Measurements from ENCODE around the gene SLC25A43.
"Not testable (repeated sequence)": the region's sequence is repeated elsewhere in the genome, so short reads cannot be mapped to it uniquely, and the experiment has no call there.

SLC25A43 gene

DNA sequence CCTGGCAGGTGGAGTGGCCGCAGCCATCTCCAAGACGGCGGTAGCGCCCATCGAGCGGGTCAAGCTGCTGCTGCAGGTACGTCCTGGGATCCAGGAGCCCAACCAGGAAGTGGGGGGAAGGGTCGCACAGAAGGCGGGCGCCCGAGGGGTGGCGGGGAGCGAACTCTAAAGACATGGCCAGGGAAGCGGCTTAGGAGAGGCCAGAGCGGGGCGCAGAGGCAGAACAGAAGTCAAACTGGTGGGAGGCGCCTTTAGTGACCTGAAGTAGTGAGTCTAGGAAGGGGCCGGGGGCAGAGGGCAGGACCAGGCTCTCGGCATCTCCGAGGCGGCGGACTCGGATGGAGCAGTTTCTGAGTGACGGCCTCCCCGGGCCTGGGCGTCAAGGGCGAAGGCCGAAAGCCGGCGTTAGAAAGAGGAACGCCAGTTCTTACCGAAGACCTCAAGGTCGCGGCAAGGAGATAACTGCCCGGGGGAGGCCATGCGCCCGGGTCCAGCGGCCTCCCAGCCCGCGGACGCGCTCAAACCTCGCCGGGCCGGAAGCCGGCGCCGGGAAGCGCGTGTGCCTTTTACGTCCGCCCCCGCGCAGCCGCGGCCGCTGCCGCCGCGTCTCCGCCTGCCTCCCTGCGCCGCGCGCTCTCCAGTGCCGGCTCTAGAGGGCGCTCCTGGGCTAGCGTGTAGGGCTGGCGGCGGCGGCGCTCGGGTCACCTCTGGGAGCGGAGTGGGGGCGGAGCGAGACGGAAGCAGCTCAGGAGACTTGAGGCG, 69.6 kb downstream of the SLC25A43 start:
- peak; percentile 88 for DNase-seq

DNA sequence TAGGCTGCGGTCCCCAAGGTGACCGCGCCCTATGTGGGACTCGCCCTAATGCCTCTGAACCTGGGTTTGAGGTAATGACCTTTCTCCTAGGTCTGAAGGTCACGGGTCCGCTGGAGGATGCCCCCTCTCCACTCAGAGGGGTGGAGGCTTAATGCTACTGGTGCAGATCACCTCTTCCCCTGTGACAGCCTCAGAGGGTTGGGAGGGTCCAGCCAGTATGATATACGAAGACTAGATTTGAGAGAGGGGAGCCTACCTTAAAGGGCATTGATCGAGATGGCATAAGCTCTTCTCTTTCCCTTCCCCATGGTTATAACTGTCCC, 70.1 kb downstream of the SLC25A43 start:
- DNase-seq, result no peak

DNA sequence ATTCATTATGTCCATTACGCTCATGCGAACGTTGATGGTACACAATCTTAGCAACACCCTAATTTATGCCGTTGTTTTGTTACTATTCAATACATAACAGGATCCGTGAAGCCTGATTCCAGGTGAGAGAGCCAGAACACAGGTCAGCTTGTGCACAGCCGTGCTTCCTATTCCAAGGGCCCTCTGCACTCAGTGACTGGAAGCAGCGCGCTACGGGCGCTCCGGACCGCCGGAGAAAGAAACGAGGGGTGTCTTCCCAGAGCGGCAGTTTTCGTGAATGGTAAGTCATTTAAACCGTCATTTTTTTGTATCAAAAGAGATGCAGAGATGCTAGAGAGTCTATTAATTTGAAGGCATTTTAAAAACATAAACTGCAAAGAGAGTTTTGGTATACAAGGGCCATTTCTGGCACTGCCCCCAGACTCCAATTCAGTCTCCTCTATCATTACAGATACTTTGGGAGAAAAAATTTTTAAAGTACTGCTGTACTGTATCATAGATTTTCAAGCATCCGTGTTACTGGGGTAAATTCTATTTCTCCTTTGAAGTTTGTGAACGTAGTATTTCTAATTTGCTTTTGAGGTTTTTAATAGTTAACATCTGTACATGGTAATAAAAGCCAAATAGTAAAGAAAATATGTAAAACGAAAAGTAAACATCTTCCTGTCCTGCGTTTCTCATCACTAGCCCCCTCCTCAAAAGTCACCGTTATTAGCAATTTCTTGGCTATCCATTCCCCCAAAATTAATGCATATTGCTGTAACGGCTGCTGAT, 75.7 kb downstream of the SLC25A43 start:
- no peak for DNase-seq

DNA sequence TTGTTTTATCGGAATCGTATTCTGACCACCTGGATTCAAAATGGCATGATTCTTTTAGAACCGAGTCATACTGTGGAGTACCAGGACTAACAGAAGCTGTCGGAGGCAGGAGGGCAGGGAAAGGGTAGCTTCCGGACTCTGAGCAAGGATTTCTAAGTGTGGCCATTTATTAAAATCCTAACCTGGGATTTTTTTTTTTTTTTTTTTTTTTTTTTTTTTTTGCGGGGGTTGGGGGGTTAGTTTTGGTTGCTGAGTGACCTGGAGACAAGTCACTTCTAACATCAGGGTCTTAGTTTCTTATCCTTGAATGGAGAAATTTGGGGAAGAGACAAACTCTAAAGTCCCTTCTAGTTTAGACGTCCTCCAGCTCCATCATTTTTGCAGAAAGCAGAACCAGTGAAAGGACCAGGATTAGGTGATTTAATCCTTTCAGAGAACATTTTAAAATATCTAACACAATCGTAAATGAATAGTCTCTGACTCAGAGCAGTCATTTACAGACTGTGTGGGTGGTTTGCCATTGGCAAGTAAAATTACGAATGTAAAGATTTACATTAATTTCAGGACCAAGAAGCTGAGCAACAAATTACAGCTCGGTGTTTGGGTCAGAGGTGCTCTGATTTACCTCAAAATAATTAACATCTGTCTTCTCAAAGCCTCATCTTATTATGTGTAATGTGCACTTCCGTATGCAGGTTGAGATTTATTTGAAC, 76.4 kb downstream of the SLC25A43 start:
- DNase-seq, result no peak

DNA sequence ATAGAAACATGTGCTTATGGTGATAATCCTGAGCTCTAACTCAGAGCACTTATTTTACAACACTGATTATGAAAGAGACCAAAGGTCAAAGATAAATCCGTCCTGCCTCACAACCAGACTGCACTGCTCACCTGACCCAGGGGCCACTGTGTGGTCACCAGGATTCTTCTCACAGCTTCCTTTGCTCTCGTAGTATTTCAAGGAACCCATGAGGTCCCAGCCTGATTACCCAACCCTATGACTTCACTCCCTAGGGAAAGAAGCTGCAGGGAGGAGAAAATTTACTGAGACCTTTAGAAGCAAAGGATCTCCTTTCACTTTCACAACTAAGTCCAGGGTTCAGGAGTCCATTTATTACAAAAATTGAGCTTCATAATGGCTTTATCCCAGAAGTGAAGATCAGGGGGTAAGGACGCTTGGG, 78.7 kb downstream of the SLC25A43 start:
- DNase-seq, result no peak

DNA sequence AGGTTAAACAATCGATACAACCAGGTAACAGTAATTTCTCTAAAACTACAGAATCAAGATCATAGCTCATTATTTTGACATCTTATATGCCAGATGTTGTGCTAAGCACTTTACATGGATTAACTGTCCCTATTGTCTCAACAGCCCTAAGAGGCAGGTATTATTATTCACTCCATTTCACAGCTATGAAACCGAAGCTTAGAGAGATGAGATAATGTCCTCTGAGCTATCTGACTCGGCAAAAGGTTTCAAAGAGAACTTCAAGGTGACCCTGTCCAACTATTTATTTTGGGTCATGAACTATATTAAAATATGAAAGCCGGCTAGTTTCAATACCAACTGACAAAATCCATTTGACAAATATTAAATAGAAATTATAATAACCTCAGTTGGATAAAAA, 79.4 kb downstream of the SLC25A43 start:
- no peak for DNase-seq

DNA sequence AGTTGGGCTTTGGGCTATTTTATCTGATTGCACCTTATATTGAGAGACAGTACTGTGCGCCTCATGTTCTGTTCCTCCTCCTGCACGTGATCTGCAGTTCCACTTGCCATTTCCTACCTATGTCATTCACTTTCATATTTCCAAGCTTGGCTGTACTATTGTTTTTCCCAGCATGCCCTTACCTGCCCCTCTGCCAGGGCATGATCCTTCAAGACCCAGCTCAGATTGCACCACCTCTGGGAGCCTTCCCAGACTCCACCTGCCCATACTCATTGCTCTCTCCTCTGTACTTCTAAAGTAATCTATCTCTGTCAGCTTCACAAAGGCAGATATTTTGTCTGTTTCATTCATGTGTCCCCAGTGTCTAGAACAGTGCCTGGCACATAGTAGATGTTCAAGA, 80.7 kb downstream of the SLC25A43 start:
- no peak for DNase-seq

DNA sequence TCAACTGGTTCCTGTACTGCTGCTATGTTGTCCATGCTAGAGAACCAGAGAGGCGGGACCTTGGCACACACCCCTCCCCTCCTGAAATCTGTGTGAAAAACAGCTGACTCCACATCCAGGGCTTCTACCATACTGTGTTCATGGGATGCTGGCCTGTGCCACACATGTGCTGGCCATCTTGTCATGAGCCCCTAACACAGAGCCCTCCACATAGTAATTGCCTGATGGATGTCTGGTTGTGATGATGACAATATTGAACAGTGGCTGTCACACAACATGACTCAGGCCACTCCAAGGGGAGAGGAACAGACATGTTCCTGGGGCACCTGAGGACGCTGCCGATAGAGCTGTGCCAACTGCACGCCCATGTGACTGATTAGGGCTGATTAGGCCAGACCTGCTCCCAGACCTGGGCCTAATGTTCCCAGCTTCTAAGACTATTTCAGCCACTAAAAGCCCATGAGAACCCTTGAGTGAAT, 82.2 kb downstream of the SLC25A43 start:
- DNase-seq, result no peak

DNA sequence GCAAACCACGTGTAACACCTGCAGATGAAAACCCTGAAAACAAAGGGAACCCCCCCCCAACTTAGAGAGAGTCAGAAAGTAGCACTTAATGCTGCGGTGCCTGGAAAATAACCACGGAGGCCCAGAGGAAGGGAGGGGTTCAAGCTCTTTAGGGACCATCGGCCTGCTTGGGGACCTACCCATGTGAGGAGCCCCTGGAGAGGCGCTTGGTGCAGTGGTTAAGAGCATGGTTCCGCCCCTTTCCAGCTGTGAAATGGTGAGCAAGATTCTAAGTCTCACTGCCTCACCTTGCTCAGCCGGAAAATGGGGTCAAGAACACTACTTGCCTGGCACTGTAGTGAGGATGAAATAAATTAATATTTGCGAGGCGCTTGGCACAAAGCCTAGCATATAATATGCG, 82.9 kb downstream of the SLC25A43 start:
- DNase-seq, result no peak

DNA sequence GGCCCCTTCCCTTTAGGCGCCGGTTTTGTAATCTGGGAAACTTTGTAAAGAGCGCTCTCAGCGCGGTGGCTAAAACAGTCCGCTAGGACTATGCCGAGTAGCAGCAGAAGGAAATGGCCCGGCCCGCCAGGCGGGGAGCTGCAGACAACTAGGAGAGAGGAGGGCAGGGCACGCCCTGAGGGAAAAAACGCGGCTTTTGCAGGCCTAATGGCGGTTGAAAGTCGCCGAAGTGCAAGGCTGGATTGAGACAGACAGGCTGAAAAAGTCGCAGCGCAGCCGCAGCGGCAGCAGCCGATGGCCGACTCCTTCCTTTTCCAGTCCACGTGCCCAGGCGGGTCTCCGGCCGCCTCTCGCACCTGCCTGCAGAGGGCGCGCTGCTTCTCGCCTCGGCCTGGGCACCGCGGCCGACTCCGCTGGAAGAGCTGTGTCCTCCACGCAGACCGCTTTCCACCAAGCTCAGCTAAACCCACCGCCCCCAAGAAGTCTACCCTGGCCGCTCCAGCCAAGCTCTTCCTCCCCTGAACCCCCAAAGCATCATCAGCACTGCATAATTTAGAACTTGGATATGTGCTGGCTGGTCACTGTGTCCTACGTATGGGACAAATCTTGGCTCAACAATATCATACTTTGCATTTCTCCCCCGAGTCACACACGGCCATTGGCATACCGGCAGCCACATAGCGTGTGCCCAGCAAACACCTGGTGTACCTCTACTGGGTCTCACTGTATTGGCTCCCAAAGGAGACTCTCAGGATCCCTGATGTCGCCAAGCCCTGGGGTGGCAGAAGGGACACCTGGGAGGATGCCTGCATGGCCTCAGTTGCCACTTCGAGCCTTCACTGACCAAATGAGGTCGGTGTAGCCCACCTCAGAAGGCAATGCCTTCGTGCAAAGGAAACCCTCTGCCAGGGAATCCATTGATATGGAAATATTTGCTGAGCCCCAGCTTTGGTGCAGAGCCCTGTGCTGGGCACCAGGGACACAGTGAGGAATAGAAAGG, 83.6 kb downstream of the SLC25A43 start:
- DNase-seq, result peak; percentile 66

DNA sequence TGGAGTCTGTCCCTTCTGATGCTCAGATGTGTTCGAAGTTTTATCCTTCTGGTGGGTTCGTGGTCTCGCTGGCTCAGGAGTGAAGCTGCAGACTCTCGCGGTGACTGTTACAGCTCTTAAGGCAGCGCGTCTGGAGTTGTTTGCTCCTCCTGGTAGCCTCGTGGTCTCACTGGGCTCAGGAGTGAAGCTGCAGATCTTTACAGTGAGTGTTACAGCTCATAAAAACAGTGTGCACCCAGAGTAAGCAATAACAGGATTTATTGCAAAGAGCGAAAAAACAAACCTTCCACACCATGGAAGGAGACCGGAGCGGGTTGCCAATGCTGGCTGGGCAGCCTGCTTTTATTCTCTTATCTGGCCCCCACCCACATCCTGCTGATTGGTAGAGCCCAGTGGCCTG, 87.6 kb downstream of the SLC25A43 start:
- DNase-seq, result no peak

DNA sequence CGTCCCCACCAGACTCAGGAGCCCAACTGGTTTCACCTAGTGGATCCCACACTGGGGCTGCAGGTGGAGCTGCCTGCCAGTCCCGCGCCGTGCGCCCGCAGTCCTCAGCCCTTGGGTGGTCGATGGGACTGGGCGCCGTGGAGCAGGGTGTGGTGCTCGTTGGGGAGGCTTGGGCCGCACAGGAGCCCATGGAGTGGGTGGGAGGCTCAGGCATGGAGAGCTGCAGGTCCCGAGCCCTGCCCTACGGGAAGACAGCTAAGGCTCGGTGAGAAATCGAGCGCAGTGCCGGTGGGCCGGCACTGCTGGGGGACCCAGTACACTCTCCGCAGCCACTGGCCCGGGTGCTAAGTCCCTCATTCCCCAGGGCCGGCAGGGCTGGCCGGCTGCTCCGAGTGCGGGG, 88.6 kb downstream of the SLC25A43 start:
- DNase-seq, result not testable (repeated sequence)

DNA sequence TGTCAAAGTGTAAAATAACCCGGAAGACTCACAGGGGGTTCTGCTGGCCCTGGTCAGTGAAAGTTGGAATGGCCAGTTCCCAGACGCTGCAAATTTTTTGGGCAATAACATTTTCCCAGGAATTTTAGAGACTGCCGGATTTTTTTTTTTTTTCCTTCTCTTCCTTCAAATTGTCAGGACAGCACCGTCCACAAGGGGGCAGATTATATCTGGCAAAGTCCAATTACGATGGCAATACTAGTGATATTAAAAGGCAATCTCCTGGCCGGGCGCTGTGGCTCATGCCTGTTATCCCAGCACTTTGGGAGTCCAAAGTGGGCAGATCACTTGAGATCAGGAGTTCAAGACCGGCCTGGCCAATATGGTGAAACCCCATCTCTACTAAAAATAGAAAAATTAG, 89.6 kb downstream of the SLC25A43 start:
- peak; percentile 45 for DNase-seq

DNA sequence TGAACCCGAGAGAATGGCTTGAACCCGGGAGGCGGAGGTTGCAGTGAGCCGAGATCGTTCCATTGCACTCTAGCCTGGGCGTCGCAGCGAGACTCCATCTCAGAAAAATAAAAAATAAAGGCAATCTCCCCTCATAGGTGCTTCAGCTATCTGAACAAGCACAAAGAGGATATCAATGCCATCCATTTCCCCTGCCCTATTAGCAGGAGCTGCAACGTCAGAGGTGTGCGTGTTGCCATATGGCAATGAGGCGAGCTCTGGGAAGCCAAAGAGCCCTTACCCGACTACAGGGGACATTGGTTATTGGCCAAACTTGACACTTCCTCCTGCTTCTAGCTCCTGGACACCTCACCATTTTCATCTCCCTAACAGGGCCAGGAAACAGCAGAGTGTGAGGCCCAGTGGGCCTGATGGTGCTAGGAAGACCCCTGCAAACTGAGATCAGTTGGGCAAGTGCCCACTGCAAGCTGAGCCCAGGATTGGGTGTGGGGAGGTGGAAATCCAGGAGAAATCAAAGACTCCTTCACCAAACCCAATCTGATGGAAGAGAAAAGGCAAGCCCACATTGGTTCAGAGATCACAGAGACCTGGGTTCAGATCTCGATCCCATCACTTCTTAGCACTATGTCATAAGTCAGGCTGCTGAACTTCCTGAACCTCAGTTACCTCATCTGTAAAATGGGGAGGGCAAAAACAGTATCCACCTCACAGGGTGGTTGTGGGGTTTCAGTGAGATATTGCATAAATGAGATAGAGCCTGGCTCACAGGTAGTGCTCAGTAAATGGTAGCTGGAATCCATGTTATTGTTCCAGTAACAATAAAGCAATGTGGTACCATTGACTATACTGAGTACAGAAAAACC, 90.3 kb downstream of the SLC25A43 start:
- DNase-seq, result no peak

DNA sequence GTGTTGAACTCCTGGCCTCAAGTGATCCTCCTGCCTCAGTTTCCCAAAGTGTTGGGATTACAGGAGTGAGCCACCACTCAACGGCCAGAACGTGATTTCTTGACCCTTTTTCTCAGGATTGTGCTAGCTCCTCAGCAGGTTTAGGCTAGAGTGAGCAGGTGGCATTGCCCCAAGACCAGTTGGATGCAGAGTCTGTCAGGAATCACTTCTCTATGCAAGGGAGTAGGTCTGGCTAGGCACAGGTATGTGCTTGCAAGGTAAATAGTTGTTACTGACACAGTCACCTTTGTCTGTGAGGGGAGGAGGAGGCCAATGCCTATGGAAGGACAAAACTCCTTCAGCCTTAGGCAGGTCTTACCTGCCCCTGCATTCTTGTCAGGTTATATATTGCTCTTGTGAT, 93.3 kb downstream of the SLC25A43 start:
- no peak for DNase-seq

DNA sequence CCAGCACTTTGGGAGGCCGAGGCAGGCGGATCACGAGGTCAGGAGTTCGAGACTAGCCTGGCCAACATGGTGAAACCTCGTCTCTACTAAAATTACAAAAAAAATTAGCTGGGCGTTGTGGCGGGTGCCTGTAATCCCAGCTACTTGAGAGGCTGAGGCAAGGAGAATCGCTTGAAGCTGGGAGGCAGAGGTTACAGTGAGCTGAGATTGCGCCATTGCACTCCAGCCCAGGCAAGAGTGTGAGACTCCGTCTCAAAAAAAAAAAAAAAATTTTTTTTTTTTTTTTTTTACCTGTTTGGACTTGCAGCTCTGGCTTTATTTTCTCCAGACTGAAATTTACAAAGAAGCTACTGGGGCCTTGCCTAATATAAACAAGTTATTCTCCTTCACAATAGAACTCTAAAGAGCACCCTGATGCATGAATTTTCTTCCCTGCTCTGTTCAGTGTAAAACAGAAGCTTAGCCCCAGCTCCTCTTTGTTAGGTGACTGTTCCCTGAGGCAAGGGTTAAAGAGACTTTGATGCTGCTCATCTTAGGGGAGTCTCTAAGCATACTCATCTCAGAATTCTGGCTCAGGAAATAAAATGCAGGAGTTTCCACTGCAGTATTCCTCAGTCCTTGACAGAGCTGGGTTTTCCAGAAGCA, 94.8 kb downstream of the SLC25A43 start:
- DNase-seq, result not testable (repeated sequence)

DNA sequence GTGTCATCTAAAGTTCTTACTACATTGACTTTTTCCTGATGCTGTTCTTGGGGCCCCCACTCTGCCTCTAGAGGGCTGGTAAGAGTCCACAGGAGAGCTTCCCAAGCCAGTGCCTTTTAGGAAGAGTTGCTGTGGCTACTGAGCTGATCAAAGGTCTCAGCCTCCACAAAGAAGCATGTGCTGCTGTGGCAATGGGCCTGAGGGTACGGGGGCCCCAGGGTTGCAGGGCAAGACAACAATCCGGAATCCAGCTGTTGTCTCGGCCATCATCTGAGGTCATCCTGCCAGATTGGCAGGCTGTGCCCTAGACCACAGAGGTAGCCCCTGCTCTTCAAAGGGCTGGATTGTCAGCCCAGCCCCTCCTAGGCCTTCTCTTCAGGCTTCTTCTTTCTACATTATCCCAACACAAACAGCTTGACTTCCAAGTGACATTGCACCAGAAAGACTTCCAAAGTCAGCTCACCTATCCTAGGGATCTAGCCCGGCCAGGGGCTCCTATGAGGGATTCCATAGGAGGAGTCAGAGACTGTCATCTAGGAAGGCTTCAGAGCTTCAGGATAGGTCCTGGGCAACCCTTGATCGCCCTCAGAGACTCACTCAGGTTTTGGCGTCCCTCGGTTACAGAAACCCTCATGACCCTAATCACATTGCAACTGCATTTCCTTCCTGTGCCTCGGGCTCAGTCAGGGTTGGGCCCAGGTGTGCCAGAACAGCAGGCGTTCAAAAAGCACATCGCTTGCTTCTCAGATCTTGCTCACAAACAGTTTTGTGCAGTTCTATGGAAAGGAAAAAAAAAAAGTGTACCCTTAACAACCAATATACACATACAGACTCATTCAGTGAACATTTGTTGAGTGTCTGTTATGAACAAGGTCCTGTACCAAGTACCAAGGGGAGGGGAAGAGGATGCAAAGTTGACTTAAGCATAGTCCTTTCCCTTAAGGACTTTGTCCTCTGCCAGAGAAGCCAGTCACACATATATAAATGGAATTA, 96.9 kb downstream of the SLC25A43 start:
- no peak for DNase-seq

DNA sequence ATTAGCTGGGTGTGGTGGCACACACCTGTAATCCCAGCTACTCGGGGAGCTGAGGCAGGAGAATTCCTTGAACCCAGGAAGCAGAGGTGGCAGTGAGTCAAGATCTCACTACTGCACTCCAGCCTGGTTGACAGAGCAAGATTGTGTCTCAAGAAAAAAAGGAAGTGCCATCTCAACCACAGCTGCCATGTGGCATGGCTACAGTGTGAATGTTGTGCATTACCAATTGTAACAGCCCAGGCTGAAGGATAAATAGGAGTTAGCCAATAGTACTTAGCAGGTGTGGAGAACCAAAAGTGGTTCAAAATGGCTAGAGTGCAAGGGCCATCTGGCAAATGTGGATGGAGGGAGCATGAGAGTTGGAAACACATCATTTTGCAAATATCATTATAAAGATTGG, 98.0 kb downstream of the SLC25A43 start:
- DNase-seq, result no peak

DNA sequence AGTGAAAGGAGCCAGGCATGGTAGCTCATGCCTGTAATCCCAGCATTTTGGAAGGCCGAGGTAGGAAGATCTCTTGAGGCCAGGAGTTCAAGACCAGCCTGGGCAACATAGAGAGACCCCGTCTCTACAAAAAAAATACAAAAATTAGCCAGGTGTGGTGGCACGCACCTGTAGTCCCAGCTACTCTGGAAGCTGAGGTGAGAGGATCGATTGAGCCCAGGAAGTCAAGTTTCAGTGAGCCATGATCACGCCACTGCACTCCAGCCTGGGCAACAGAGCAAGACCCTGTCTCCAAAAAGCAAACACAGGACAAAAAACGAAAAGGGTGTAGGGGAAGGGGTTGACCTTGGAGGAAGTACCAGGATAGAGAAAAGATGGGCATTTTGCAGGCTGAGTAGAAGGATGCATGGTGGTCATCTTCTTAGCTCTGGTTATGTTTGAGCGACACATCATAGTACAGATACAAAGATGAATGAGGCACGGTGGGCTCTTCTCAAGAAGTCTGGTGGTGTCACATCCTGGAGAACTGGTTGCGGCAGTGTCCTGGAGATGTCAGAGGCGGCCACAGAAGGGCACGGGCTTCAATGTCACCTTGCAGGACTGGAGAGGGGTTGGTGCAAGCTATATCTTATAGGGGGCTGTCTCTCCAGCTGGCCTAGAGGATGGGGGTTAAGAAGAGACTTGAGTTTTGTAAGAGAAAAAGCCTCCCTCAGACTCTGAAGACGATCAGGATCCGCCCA, 101.1 kb downstream of the SLC25A43 start:
- DNase-seq, result no peak
